HCT116 (cell line): ENCODE data around the gene CERCAM. TPM values are rescaled to one million over a fixed set of nuclear protein-coding genes. Genes with fewer than 3 reads are reported as not detected.

Source experiments
- ATAC-seq: fragments of 200-7000 bp; cut with Tn5 transposase; 2 replicates; pipeline ENCODE4 v1.9.1; 2020; ENCODE audit warnings: mild to moderate bottlenecking, moderate library complexity
- BruUV-seq: library from RNA; stranded (reverse); fragments of 400-500 nt; replicated peaks from 2 replicates; lab custom pipeline; 2021; lab: Mats Ljungman, UMichigan
- CTCF ChIA-PET: fragments of 300-600 bp; sonication (Branson Sonifier 250); formaldehyde crosslinking; loops from one replicate; lab custom pipeline; 2021; ENCODE audit warnings: antibody characterized with exemption; lab: Charles Lee
- POLR2A ChIA-PET: fragments of 300-600, 350-600 bp; sonication (Branson Sonifier 250); formaldehyde crosslinking; loops from one replicate; lab custom pipeline; 2021; ENCODE audit warnings: antibody characterized with exemption; lab: Charles Lee
- RAD21 ChIA-PET, 2 experiments: fragments of 300-600 bp; sonication (Branson Sonifier 250); formaldehyde crosslinking; loops; one replicate each; lab custom pipeline; 2023; ENCODE audit warnings: low total read pairs in 2 of 2; ENCODE audit not compliant: uncharacterized antibody in 2 of 2, unreplicated experiment in 2 of 2, low non-redundant PET in 1 of 2; lab: Charles Lee
- DNase-seq: peaks from one replicate; pipeline ENCODE4 v3.0.0-alpha.2; 2010; ENCODE audit warnings: low read depth, low spot score
- H2AFZ ChIP-seq: fragments of 200-600 bp; shearing (Covaris generic), sonication (generic); 2 replicates; pipeline ENCODE4 v1.6.1; 2017; ENCODE audit warnings: low read depth, mixed run types, mixed read lengths, antibody characterized with exemption, low read length; ENCODE audit not compliant: poor library complexity, severe bottlenecking
- H3K27ac ChIP-seq: 2 replicates; pipeline ENCODE4 v1.5.1; 2012; ENCODE audit warnings: low read depth, low read length
- H3K27me3 ChIP-seq: fragments of 200-600 bp; sonication (generic); 2 replicates; pipeline ENCODE4 v1.6.1; 2016; ENCODE audit warnings: mixed run types, low read length, mixed read lengths; ENCODE audit not compliant: insufficient read depth
- H3K36me3 ChIP-seq, 2 experiments: fragments of 200-500 bp in 1 of 2; fragments of 200-600 bp in 1 of 2; sonication (Bioruptor generic) in 1 of 2; sonication (generic) in 1 of 2; 2 replicates each; pipeline versions ENCODE4 v1.5.1 to v1.6.1; 2014 to 2016; ENCODE audit warnings: low read length in 2 of 2, inconsistent platforms in 1 of 2, mixed read lengths in 1 of 2, mixed run types in 1 of 2; ENCODE audit not compliant: insufficient read depth in 2 of 2, control insufficient read depth in 1 of 2
- H3K4me1 ChIP-seq, 2 experiments: fragments of 200-600 bp in 1 of 2; sonication (generic) in 1 of 2; 2 replicates each; pipeline versions ENCODE4 v1.5.1 to v1.6.1; 2012 to 2017; ENCODE audit warnings: low read length in 2 of 2, inconsistent platforms in 1 of 2, mild to moderate bottlenecking in 1 of 2, mixed read lengths in 1 of 2, mixed run types in 1 of 2, moderate library complexity in 1 of 2; ENCODE audit not compliant: insufficient read depth in 2 of 2, control insufficient read depth in 1 of 2
- H3K4me2 ChIP-seq: fragments of 200-600 bp; sonication (generic); 2 replicates; pipeline ENCODE4 v1.6.1; 2017; ENCODE audit warnings: mixed run types, low read length, mixed read lengths
- H3K4me3 ChIP-seq, 2 experiments: fragments of 200-600 bp in 1 of 2; sonication (generic) in 1 of 2; replicated peaks in 1 of 2; 2 replicates each; pipeline ENCODE4 v1.5.1; 2011 to 2016; ENCODE audit warnings: low read length in 2 of 2, control low read depth in 1 of 2, low read depth in 1 of 2, mild to moderate bottlenecking in 1 of 2, mixed read lengths in 1 of 2, mixed run types in 1 of 2
- H3K79me2 ChIP-seq: fragments of 200-600 bp; sonication (generic); 2 replicates; pipeline ENCODE4 v1.6.1; 2017; ENCODE audit warnings: mild to moderate bottlenecking, mixed run types, low read length, moderate library complexity, mixed read lengths; ENCODE audit not compliant: insufficient read depth
- H3K9ac ChIP-seq: fragments of 200-600 bp; sonication (generic); 2 replicates; pipeline ENCODE4 v1.6.1; 2016; ENCODE audit warnings: low read length, mixed read lengths
- H3K9me2 ChIP-seq: fragments of 200-600 bp; sonication (generic), shearing (Covaris generic); 2 replicates; pipeline ENCODE4 v1.6.1; 2017; ENCODE audit warnings: mixed run types, mild to moderate bottlenecking, moderate library complexity; ENCODE audit not compliant: insufficient read depth
- H3K9me3 ChIP-seq, 2 experiments: fragments of 200-500 bp in 1 of 2; fragments of 200-600 bp in 1 of 2; sonication (Bioruptor generic) in 1 of 2; sonication (generic) in 1 of 2; 2 replicates each; pipeline ENCODE4 v1.6.1; 2014 to 2017; ENCODE audit warnings: low read length in 2 of 2, mixed read lengths in 2 of 2, inconsistent platforms in 1 of 2, low read depth in 1 of 2, mild to moderate bottlenecking in 1 of 2, mixed run types in 1 of 2, moderate library complexity in 1 of 2; ENCODE audit not compliant: control insufficient read depth in 1 of 2, insufficient read depth in 1 of 2
- H4K20me1 ChIP-seq: fragments of 200-600 bp; sonication (generic), shearing (Covaris generic); 2 replicates; pipeline ENCODE4 v1.6.1; 2017; ENCODE audit warnings: mixed run types, mild to moderate bottlenecking, moderate library complexity; ENCODE audit not compliant: insufficient read depth
- CEBPB ChIP-seq: IDR thresholded peaks from 2 replicates; pipeline ENCODE4 v1.6.1; 2012; ENCODE audit warnings: low read depth
- CTCF ChIP-seq, 3 experiments: fragments of 200-600 bp in 1 of 3; sonication (generic) in 1 of 3; IDR thresholded peaks in 2 of 3; conservative IDR thresholded peaks in 1 of 3; 2 replicates each; pipeline ENCODE4 v1.5.1; 2012 to 2017; ENCODE audit warnings: low read depth in 2 of 3, low read length in 2 of 3, antibody characterized with exemption in 1 of 3, borderline replicate concordance in 1 of 3, control low read depth in 1 of 3, mild to moderate bottlenecking in 1 of 3, mixed read lengths in 1 of 3, mixed run types in 1 of 3, moderate library complexity in 1 of 3; ENCODE audit not compliant: insufficient read depth in 1 of 3
- EGR1 ChIP-seq: IDR thresholded peaks from 2 replicates; pipeline ENCODE4 v1.6.1; 2012; ENCODE audit warnings: low read depth
- ELF1 ChIP-seq: IDR thresholded peaks from 2 replicates; pipeline ENCODE4 v1.6.1; 2012; ENCODE audit warnings: low read depth, borderline replicate concordance
- EZH2 ChIP-seq: fragments of 200-600 bp; sonication (generic); IDR thresholded peaks from 2 replicates; pipeline ENCODE4 v1.6.1; 2017; ENCODE audit warnings: antibody characterized with exemption, mixed run types
- SIN3A ChIP-seq: IDR thresholded peaks from 2 replicates; pipeline ENCODE4 v1.6.1; 2012; ENCODE audit warnings: low read depth
- SRF ChIP-seq: IDR thresholded peaks from 2 replicates; pipeline ENCODE4 v1.6.1; 2012; ENCODE audit warnings: low read depth
- YY1 ChIP-seq: IDR thresholded peaks from 2 replicates; pipeline ENCODE4 v1.6.1; 2011; ENCODE audit warnings: low read length, low read depth, moderate library complexity, mild to moderate bottlenecking; ENCODE audit not compliant: insufficient replicate concordance; ENCODE audit errors: extremely low read depth
- ZNF274 ChIP-seq: fragments of 200-500 bp; sonication (Bioruptor generic); IDR thresholded peaks from 2 replicates; pipeline ENCODE4 v1.6.1; 2014; ENCODE audit warnings: mild to moderate bottlenecking, low read depth, low read length, inconsistent platforms
- intact Hi-C: fragments of 100-400 bp; cut with micrococcal nuclease; formaldehyde crosslinking; loops from 2 replicates; pipeline ENCODE4 v1.10.0; 2022
- total RNA-seq: library from RNA; stranded (reverse); gene quantifications from one replicate; pipeline ENCODE4 v1.2.1, GENCODE V29; 2021; ENCODE audit not compliant: unreplicated experiment

CERCAM gene
- total RNA-seq, 1 experiment from 2014 or later = 27.0 TPM

- ChIA-PET RAD21 (no interaction called here), CTCF (no interaction called here), POLR2A (no interaction called here)
- Histone ChIP-seq H3K27me3 (no peaks in the 10 kb centered on the region), H2AFZ (no peak overlapping the region), H3K36me3 (no peaks in the 10 kb centered on the region), H3K79me2 (no peaks in the 10 kb centered on the region), H3K4me2 (no peak overlapping the region), H3K9ac (no peak overlapping the region), H3K4me1 (peaks cover 0 to 5% of the 10 kb centered on the region in 2 experiments; a peak in 1 of 4 replicates), H3K27ac (no peak overlapping the region), H3K4me3 (no peak overlapping the region), H3K9me2 (no peaks in the 10 kb centered on the region), H3K9me3 (no peaks in the 10 kb centered on the region), H4K20me1 (no peaks in the 10 kb centered on the region)
- BruUV-seq = no TSS peak
- intact Hi-C loops = no loop called here
- no peak for DNase-seq
- no peak for ATAC-seq
- TF ChIP-seq ZNF274 (no peak), CTCF (IDR thresholded peaks at IDR 0.05 in 2 of 3, conservative IDR thresholded peaks at IDR 0.05 in 1 of 3; ENCODE audit: borderline replicate concordance in 1 of 3, insufficient read depth in 1 of 3, low read depth in 2 of 3, low read length in 2 of 3) (no peak), ELF1 (no peak), SIN3A (no peak), EGR1 (no peak), EZH2 (no peak), YY1 (no peak), SRF (no peak), CEBPB (no peak)
Measured at GRCh38 chr9:128408963-128409431, 11.7 kb upstream of the CERCAM start.
